ENCODE measurements around the gene ZNF783.
"Not testable (repeated sequence)": the region's sequence is repeated elsewhere in the genome, so short reads cannot be mapped to it uniquely, and the experiment has no call there.

ZNF783 gene

GRCh38 chr7:149300620-149301285 is 38.8 kb downstream of the ZNF783 start:
- DNase-seq (ENCODE audit: low spot score), result no peak

GRCh38 chr7:149302222-149302621 is 40.2 kb downstream of the ZNF783 start:
- no peak for DNase-seq (ENCODE audit: low spot score)

GRCh38 chr7:149302865-149303264 is 40.9 kb downstream of the ZNF783 start:
- DNase-seq (ENCODE audit: low spot score), result no peak

GRCh38 chr7:149304006-149304405 is 42.0 kb downstream of the ZNF783 start:
- no peak for DNase-seq (ENCODE audit: low spot score)

GRCh38 chr7:149306854-149307253 is 44.9 kb downstream of the ZNF783 start:
- no peak for DNase-seq (ENCODE audit: low spot score)

- DNase-seq (ENCODE audit: low spot score), result no peak
These were observed 45.9 kb downstream of the ZNF783 start for GRCh38 chr7:149307775-149308501.

GRCh38 chr7:149310113-149310836 is 48.3 kb downstream of the ZNF783 start:
- peak; percentile 75 for DNase-seq (ENCODE audit: low spot score)

- no peak for DNase-seq (ENCODE audit: low spot score)
These were observed 49.1 kb downstream of the ZNF783 start for GRCh38 chr7:149310990-149311573.

- no peak for DNase-seq (ENCODE audit: low spot score)
These were observed 52.0 kb downstream of the ZNF783 start for GRCh38 chr7:149313981-149314380.

- no peak for DNase-seq (ENCODE audit: low spot score)
These were observed 54.6 kb downstream of the ZNF783 start for GRCh38 chr7:149316606-149317005.

GRCh38 chr7:149317496-149317895 is 55.5 kb downstream of the ZNF783 start:
- no peak for DNase-seq (ENCODE audit: low spot score)

- DNase-seq (ENCODE audit: low spot score), result no peak
These were observed 56.1 kb downstream of the ZNF783 start for GRCh38 chr7:149317986-149318672.

GRCh38 chr7:149319376-149319775 is 57.4 kb downstream of the ZNF783 start:
- DNase-seq (ENCODE audit: low spot score), result no peak

- DNase-seq (ENCODE audit: low spot score), result no peak
These were observed 58.5 kb downstream of the ZNF783 start for GRCh38 chr7:149320313-149321124.

GRCh38 chr7:149321125-149321905 is 59.3 kb downstream of the ZNF783 start:
- not testable (repeated sequence) for DNase-seq (ENCODE audit: low spot score)

- DNase-seq (ENCODE audit: low spot score), result no peak
These were observed 60.1 kb downstream of the ZNF783 start for GRCh38 chr7:149321978-149322541.

- no peak for DNase-seq (ENCODE audit: low spot score)
These were observed 60.7 kb downstream of the ZNF783 start for GRCh38 chr7:149322737-149323136.

GRCh38 chr7:149325248-149325647 is 63.3 kb downstream of the ZNF783 start:
- no peak for DNase-seq (ENCODE audit: low spot score)

GRCh38 chr7:149329265-149329664 is 67.3 kb downstream of the ZNF783 start:
- DNase-seq (ENCODE audit: low spot score), result no peak

- no peak for DNase-seq (ENCODE audit: low spot score)
These were observed 67.9 kb downstream of the ZNF783 start for GRCh38 chr7:149329766-149330334.
